ENCODE data around the gene RBM19.

RBM19 gene

DNA sequence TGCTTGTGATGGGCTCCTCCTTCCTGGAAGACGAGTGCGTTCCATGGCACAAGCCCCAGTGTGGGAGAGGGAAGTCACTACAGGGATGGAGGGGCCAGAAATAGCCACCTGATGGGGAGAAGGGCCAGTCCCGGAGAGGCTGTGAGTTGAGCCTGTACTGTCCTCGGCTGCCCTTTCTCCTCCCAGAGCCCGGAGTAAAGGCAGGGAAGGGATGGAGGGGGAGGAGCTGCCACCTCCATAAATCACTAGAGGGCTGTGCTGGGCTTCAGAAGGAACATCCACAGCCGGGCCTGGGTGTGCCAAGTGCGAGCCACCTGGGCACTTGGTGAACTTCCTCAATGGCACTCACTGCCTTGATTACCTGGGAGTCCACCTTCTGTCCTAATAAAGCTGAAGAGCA, 110.1 kb downstream of the RBM19 start:
- Histone ChIP-seq H3K9me3 (replicated peaks; ENCODE audit: insufficient read depth, low read length) (no peaks in the 10 kb centered on the region), H3K27ac (ENCODE audit: low read length) (no peak overlapping the region), H2AFZ (ENCODE audit: low read length) (no peak overlapping the region), H4K20me1 (ENCODE audit: insufficient read depth, low read length) (no peaks in the 10 kb centered on the region), H3K79me2 (ENCODE audit: low read length) (no peaks in the 10 kb centered on the region), H3K27me3 (replicated peaks; ENCODE audit: insufficient read depth, low read length) (no peaks in the 10 kb centered on the region), H3K36me3 (replicated peaks; ENCODE audit: insufficient read depth, low read length) (no peaks in the 10 kb centered on the region), H3K4me2 (ENCODE audit: low read depth, low read length) (no peak overlapping the region), H3K9me2 (replicated peaks; ENCODE audit: insufficient read depth, low read length) (no peaks in the 10 kb centered on the region), H3K4me1 (ENCODE audit: low read length) (no peaks in the 10 kb centered on the region), H3K9ac (ENCODE audit: low read length) (no peak overlapping the region), H3F3A (ENCODE audit: insufficient read depth, low read length) (no peaks in the 10 kb centered on the region), H3K4me3 (ENCODE audit: low read length) (no peak overlapping the region)
- no peak for DNase-seq
- TF ChIP-seq CTCF (IDR thresholded peaks at IDR 0.05; ENCODE audit: low read length), result no peak
- no peak for TF ChIP-seq EZH2 (optimal IDR thresholded peaks at IDR 0.05; ENCODE audit: low read depth, low read length)

DNA sequence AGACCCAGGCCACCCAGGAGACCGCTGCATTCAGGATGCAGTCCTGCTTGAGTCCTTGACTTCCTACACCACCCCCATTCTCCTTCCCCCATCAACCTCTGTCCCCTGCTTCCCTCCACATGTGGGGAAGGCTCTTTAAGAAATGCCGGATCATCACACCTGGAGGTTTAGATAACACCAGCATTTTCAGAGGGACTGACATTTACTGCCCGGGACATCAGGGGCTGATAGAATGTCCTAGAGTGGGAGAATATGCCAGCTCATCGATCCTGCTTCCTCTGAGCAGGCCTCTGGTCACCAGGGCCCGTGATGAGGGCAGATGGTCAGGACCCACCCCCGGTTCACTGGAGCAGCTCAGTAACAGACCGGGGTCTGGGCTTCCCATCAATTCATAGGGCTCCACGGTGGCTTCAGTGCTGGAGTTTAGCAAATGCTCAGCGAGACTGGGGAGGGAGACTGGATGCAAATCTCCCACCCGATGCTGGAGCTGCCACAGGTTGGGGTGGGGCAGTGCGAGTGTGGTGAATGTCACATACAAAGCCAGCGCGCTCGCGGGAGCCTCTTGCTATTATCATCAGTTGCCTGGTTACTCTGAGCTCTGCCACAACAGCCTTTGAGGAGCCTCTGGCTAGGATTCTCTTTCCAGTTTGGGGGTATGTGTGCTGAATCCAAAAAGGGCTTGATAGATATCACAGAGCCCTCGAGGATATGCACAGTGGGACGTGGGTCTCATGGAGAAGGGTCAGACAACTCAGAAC, 111.6 kb downstream of the RBM19 start:
- TF ChIP-seq EZH2phosphoT487 (IDR thresholded peaks at IDR 0.05; ENCODE audit: low read length) (no peak), CTCF (IDR thresholded peaks at IDR 0.05; ENCODE audit: low read length) (no peak), EZH2 (optimal IDR thresholded peaks at IDR 0.05; ENCODE audit: low read depth, low read length) (no peak)

GRCh38 chr12:113853491-113853890, 112.6 kb downstream of the RBM19 start:
- no peak overlapping the region for H3K27ac ChIP-seq (ENCODE audit: low read length)
- no peaks in the 10 kb centered on the region for H4K20me1 ChIP-seq (ENCODE audit: insufficient read depth, low read length)
- no peaks in the 10 kb centered on the region for H3K4me1 ChIP-seq (ENCODE audit: low read length)
- DNase-seq, result no peak
- H3K9ac ChIP-seq (ENCODE audit: low read length), result no peak overlapping the region
- no peak overlapping the region for H3K4me2 ChIP-seq (ENCODE audit: low read depth, low read length)
- no peaks in the 10 kb centered on the region for H3K27me3 ChIP-seq (replicated peaks; ENCODE audit: insufficient read depth, low read length)
- no peaks in the 10 kb centered on the region for H3K36me3 ChIP-seq (replicated peaks; ENCODE audit: insufficient read depth, low read length)
- no peaks in the 10 kb centered on the region for H3K9me3 ChIP-seq (replicated peaks; ENCODE audit: insufficient read depth, low read length)
- TF ChIP-seq CTCF (IDR thresholded peaks at IDR 0.05; ENCODE audit: low read length) (no peak), EZH2phosphoT487 (IDR thresholded peaks at IDR 0.05; ENCODE audit: low read length) (no peak), EZH2 (optimal IDR thresholded peaks at IDR 0.05; ENCODE audit: low read depth, low read length) (no peak)
- H3K9me2 ChIP-seq (replicated peaks; ENCODE audit: insufficient read depth, low read length), result no peaks in the 10 kb centered on the region
- H2AFZ ChIP-seq (ENCODE audit: low read length), result no peak overlapping the region
- H3K4me3 ChIP-seq (ENCODE audit: low read length), result no peak overlapping the region
- no peaks in the 10 kb centered on the region for H3K79me2 ChIP-seq (ENCODE audit: low read length)
- no peaks in the 10 kb centered on the region for H3F3A ChIP-seq (ENCODE audit: insufficient read depth, low read length)

More for the DNA sequence above, 111.6 kb downstream of the RBM19 start:
- Histone ChIP-seq H3K27me3 (replicated peaks; ENCODE audit: insufficient read depth, low read length) (no peaks in the 10 kb centered on the region), H3K9ac (ENCODE audit: low read length) (no peak overlapping the region), H3K4me2 (ENCODE audit: low read depth, low read length) (no peak overlapping the region), H3K79me2 (ENCODE audit: low read length) (no peaks in the 10 kb centered on the region), H3K4me1 (ENCODE audit: low read length) (no peaks in the 10 kb centered on the region), H3K9me2 (replicated peaks; ENCODE audit: insufficient read depth, low read length) (no peaks in the 10 kb centered on the region), H3F3A (ENCODE audit: insufficient read depth, low read length) (no peaks in the 10 kb centered on the region), H3K4me3 (ENCODE audit: low read length) (no peak overlapping the region), H3K36me3 (replicated peaks; ENCODE audit: insufficient read depth, low read length) (no peaks in the 10 kb centered on the region), H4K20me1 (ENCODE audit: insufficient read depth, low read length) (no peaks in the 10 kb centered on the region), H3K9me3 (replicated peaks; ENCODE audit: insufficient read depth, low read length) (no peaks in the 10 kb centered on the region), H2AFZ (ENCODE audit: low read length) (no peak overlapping the region), H3K27ac (ENCODE audit: low read length) (no peak overlapping the region)
- no peak for DNase-seq
